ENCODE measurements around the gene TBC1D22A. TPM values are rescaled to one million over a fixed set of nuclear protein-coding genes. Genes with fewer than 3 reads are reported as not detected.

TBC1D22A gene
- total and polyA plus RNA-seq, 2 experiments from 2014 or later, result 16.6 to 18.5 TPM

DNA sequence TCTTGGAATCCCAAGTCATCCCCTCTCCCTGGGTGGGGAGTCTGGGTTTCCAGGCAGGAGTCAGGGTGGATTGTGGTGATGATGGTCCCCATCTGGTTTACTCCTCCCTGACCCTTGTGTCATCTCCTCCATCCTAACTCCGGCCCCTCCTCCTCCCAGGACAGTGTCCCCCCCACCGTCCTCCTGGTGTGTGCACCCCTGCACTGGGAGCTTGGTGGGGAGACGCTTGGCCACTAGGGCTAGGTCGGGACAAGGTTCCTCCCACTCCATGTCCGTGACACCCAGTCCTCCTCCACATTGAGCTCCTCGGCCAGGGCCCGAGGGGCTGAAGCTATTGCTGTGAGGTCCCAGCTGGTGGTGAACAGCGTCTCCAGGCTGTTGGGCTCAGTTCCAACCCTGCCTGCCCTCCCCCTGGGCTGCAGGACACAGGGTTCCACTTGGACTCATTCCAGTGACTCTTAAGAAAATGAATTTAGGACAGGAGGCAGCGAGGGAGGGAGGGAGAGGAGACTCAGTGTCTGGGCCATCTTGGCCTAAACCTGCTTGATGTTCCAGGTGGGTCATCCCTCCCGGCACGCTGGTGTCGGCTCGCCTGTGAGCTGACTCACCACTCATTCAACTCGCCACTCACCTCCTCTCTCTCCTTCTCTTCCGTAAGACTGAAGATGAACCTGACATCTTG is 433.2 kb downstream of the TBC1D22A start:
- DNase-seq (ENCODE audit: low read depth in 1 of 2, low spot score in 1 of 2), result peak in 1 of 2 donors; percentile 6
- Histone ChIP-seq H3K27ac (no peak overlapping the region), H3K36me3 (no peaks in the 10 kb centered on the region), H3K4me3 (no peak overlapping the region), H3K9me3 (ENCODE audit: low read depth) (no peaks in the 10 kb centered on the region), H3K4me1 (ENCODE audit: low read depth) (no peaks in the 10 kb centered on the region), H3K27me3 (no peaks in the 10 kb centered on the region)
- TF ChIP-seq, protein P1, sequence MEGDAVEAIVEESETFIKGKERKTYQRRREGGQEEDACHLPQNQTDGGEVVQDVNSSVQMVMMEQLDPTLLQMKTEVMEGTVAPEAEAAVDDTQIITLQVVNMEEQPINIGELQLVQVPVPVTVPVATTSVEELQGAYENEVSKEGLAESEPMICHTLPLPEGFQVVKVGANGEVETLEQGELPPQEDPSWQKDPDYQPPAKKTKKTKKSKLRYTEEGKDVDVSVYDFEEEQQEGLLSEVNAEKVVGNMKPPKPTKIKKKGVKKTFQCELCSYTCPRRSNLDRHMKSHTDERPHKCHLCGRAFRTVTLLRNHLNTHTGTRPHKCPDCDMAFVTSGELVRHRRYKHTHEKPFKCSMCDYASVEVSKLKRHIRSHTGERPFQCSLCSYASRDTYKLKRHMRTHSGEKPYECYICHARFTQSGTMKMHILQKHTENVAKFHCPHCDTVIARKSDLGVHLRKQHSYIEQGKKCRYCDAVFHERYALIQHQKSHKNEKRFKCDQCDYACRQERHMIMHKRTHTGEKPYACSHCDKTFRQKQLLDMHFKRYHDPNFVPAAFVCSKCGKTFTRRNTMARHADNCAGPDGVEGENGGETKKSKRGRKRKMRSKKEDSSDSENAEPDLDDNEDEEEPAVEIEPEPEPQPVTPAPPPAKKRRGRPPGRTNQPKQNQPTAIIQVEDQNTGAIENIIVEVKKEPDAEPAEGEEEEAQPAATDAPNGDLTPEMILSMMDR (IDR thresholded peaks at IDR 0.05; ENCODE audit: low read depth, low read length), result no peak

DNA sequence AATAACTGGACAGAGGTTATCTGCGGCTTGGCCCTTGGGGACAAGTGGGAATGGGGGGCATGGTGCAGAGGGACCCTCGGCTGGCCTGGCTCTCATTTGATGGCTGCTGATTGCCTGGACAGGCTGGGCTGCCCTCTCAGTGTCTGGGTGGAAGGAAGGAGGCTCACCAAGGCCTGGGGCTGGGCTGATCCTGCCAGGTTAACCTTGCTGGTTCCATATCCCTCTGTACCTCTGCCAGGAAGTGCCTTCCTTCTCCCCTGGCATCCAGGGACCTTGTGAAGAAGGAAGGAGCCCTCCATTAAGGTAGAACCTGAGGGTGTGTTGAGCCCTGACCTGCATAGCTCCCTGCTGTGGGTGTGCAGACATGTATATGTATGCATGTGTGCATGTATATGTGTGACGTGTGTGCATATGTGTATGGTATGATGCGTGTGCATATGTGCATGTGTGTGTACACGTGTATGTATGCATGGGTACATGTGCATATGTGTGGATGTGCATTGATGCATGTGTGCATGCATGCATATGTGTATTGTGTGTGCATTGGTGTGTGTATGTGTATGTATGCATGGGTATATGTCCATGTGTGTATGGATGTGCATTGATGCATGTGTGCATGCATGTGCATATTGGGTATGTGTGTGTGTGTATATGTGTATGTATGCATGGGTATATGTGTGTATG is 433.9 kb downstream of the TBC1D22A start:
- TF ChIP-seq, protein P1 (IDR thresholded peaks at IDR 0.05; ENCODE audit: low read depth, low read length), result no peak
- no peak overlapping the region for H3K4me3 ChIP-seq
- DNase-seq (ENCODE audit: low read depth in 1 of 2, low spot score in 1 of 2), result no peak

GRCh38 chr22:47196881-47197772 is 434.7 kb downstream of the TBC1D22A start:
- Histone ChIP-seq H3K36me3 (no peaks in the 10 kb centered on the region), H3K9me3 (ENCODE audit: low read depth) (no peaks in the 10 kb centered on the region), H3K4me3 (no peak overlapping the region), H3K4me1 (ENCODE audit: low read depth) (no peaks in the 10 kb centered on the region), H3K27me3 (no peaks in the 10 kb centered on the region), H3K27ac (no peak overlapping the region)
- DNase-seq (ENCODE audit: low read depth in 1 of 2, low spot score in 1 of 2), result no peak
- TF ChIP-seq, protein P1 (IDR thresholded peaks at IDR 0.05; ENCODE audit: low read depth, low read length), result no peak

More for the DNA sequence above, 433.9 kb downstream of the TBC1D22A start:
- no peak overlapping the region for H3K27ac ChIP-seq
- no peaks in the 10 kb centered on the region for H3K36me3 ChIP-seq
- no peaks in the 10 kb centered on the region for H3K4me1 ChIP-seq (ENCODE audit: low read depth)
- no peaks in the 10 kb centered on the region for H3K9me3 ChIP-seq (ENCODE audit: low read depth)
- no peaks in the 10 kb centered on the region for H3K27me3 ChIP-seq

GRCh38 chr22:47197773-47198500 is 435.5 kb downstream of the TBC1D22A start:
- DNase-seq (ENCODE audit: low read depth in 1 of 2, low spot score in 1 of 2), result no peak
- no peaks in the 10 kb centered on the region for H3K4me1 ChIP-seq (ENCODE audit: low read depth)
- H3K9me3 ChIP-seq (ENCODE audit: low read depth), result no peaks in the 10 kb centered on the region
- no peak overlapping the region for H3K27ac ChIP-seq
- H3K4me3 ChIP-seq, result no peak overlapping the region
- H3K36me3 ChIP-seq, result no peaks in the 10 kb centered on the region
- H3K27me3 ChIP-seq, result no peaks in the 10 kb centered on the region
- TF ChIP-seq, protein P1 (IDR thresholded peaks at IDR 0.05; ENCODE audit: low read depth, low read length), result no peak

GRCh38 chr22:47198801-47199251 is 436.4 kb downstream of the TBC1D22A start:
- TF ChIP-seq, protein P1 (IDR thresholded peaks at IDR 0.05; ENCODE audit: low read depth, low read length), result no peak
- Histone ChIP-seq H3K27ac (no peak overlapping the region), H3K4me1 (ENCODE audit: low read depth) (no peaks in the 10 kb centered on the region), H3K27me3 (no peaks in the 10 kb centered on the region), H3K36me3 (no peaks in the 10 kb centered on the region), H3K9me3 (ENCODE audit: low read depth) (no peaks in the 10 kb centered on the region), H3K4me3 (no peak overlapping the region)
- DNase-seq (ENCODE audit: low read depth in 1 of 2, low spot score in 1 of 2), result no peak

Data from cardiac muscle cell (in vitro differentiated cells and primary cell).